A549 (cell line): ENCODE measurements around the gene PHC2.

Experiments
- CEBPB ChIP-seq, 2 experiments: fragments of >200 bp in 1 of 2; sonication (Bioruptor Twin) in 1 of 2; formaldehyde crosslinking in 1 of 2; IDR thresholded peaks; 2 replicates each; pipeline ENCODE4 v1.6.1; 2012 to 2016
- CTCF ChIP-seq: fragments of >200 bp; sonication (Bioruptor Twin); formaldehyde crosslinking; IDR thresholded peaks from 3 replicates; pipeline ENCODE4 v1.5.1; 2016
- POLR2A ChIP-seq: IDR thresholded peaks from 2 replicates; pipeline ENCODE4 v1.6.1; 2012; ENCODE audit warnings: mild to moderate bottlenecking, low read length
- ZSCAN20 ChIP-seq: fragments of 250-450 bp; sonication (Bioruptor Pico); IDR thresholded peaks from 2 replicates; pipeline ENCODE4 v1.8.0; 2022; ENCODE audit warnings: mild to moderate bottlenecking, moderate library complexity
- TF ChIP-seq, protein P1 (sequence below): IDR thresholded peaks from 2 replicates; pipeline ENCODE4 v1.6.1; 2012

GRCh38 chr1:33314416-33314815 lies 116.5 kb downstream of the PHC2 start:
- no peak for TF ChIP-seq CEBPB (IDR thresholded peaks at IDR 0.05)
- no peak for TF ChIP-seq ZSCAN20
- TF ChIP-seq POLR2A: no peak
- TF ChIP-seq CTCF: no peak
- TF ChIP-seq, protein P1, sequence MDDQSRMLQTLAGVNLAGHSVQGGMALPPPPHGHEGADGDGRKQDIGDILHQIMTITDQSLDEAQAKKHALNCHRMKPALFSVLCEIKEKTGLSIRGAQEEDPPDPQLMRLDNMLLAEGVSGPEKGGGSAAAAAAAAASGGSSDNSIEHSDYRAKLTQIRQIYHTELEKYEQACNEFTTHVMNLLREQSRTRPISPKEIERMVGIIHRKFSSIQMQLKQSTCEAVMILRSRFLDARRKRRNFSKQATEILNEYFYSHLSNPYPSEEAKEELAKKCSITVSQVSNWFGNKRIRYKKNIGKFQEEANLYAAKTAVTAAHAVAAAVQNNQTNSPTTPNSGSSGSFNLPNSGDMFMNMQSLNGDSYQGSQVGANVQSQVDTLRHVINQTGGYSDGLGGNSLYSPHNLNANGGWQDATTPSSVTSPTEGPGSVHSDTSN: no peak
